Fibroblast of lung (primary cell): ENCODE data around the gene PRELID2. TPM values are rescaled to one million over a fixed set of nuclear protein-coding genes. Genes with fewer than 3 reads are reported as not detected.

Experiments used
- DNase-seq, 2 donors: peaks; one replicate each; pipeline versions ENCODE4 v3.0.0 to v3.0.0-alpha.2; 2010; ENCODE audit warnings: low read depth in 2 of 2
- H2AFZ ChIP-seq: 2 replicates; pipeline ENCODE4 v1.5.1; 2012; ENCODE audit warnings: low read length, control low read depth, inconsistent platforms
- H3K27ac ChIP-seq: 2 replicates; pipeline ENCODE4 v1.5.1; 2011; ENCODE audit warnings: low read length, control low read depth; ENCODE audit not compliant: insufficient read depth
- H3K27me3 ChIP-seq: 2 replicates; pipeline ENCODE4 v1.5.1; 2011; ENCODE audit warnings: mild to moderate bottlenecking, low read length; ENCODE audit not compliant: control insufficient read depth, insufficient read depth
- H3K36me3 ChIP-seq: 2 replicates; pipeline ENCODE4 v1.5.1; 2011; ENCODE audit warnings: low read length; ENCODE audit not compliant: control insufficient read depth, insufficient read depth
- H3K4me1 ChIP-seq: 2 replicates; pipeline ENCODE4 v1.5.1; 2011; ENCODE audit warnings: low read length; ENCODE audit not compliant: control insufficient read depth, insufficient read depth; ENCODE audit errors: extremely low read depth
- H3K4me2 ChIP-seq: 2 replicates; pipeline ENCODE4 v1.5.1; 2011; ENCODE audit warnings: low read length, control low read depth; ENCODE audit not compliant: insufficient read depth; ENCODE audit errors: extremely low read depth
- H3K4me3 ChIP-seq, 4 experiments: fragments of 200-600 bp in 1 of 4; sonication (generic) in 1 of 4; replicated peaks in 1 of 4; 2 replicates each; pipeline ENCODE4 v1.5.1; 2011 to 2016; ENCODE audit warnings: low read length in 4 of 4, low read depth in 3 of 4, mild to moderate bottlenecking in 3 of 4, control low read depth in 2 of 4, inconsistent platforms in 1 of 4, mixed read lengths in 1 of 4; ENCODE audit not compliant: insufficient read depth in 1 of 4; ENCODE audit errors: control extremely low read depth in 1 of 4
- H3K79me2 ChIP-seq: 2 replicates; pipeline ENCODE4 v1.5.1; 2012; ENCODE audit warnings: mild to moderate bottlenecking, low read length, inconsistent platforms; ENCODE audit not compliant: control insufficient read depth, insufficient read depth
- H3K9ac ChIP-seq: 2 replicates; pipeline ENCODE4 v1.5.1; 2011; ENCODE audit warnings: mild to moderate bottlenecking, low read length, control low read depth; ENCODE audit not compliant: insufficient read depth
- H3K9me3 ChIP-seq: 2 replicates; pipeline ENCODE4 v1.5.1; 2012; ENCODE audit warnings: low read depth, low read length; ENCODE audit not compliant: control insufficient read depth, insufficient read depth
- H4K20me1 ChIP-seq: 2 replicates; pipeline ENCODE4 v1.5.1; 2011; ENCODE audit warnings: low read length; ENCODE audit not compliant: control insufficient read depth, insufficient read depth; ENCODE audit errors: extremely low read depth
- CTCF ChIP-seq, 2 donors: IDR thresholded peaks in 1 of 2; conservative IDR thresholded peaks in 1 of 2; 1 replicate in 1 of 2; 2 replicates in 1 of 2; pipeline ENCODE4 v1.5.1; 2011 to 2012; ENCODE audit warnings: low read length in 2 of 2, control low read depth in 1 of 2, inconsistent platforms in 1 of 2, low read depth in 1 of 2, mild to moderate bottlenecking in 1 of 2
- EZH2 ChIP-seq: IDR thresholded peaks from 2 replicates; pipeline ENCODE4 v1.5.1; 2012; ENCODE audit warnings: low read length, control low read depth, mild to moderate bottlenecking; ENCODE audit errors: missing control alignments
- polyA plus RNA-seq, 2 donors: library from polyadenylated mRNA; depleted of rRNA in 1 of 2; stranded (reverse) in 1 of 2; unstranded in 1 of 2; fragments of >200 nt; gene quantifications; 2 replicates each; pipeline ENCODE4 v1.2.1, GENCODE V29; 2011 to 2012; ENCODE audit warnings: missing spikeins in 1 of 2
- total RNA-seq: library from RNA; depleted of rRNA; stranded (reverse); fragments of >200 nt; gene quantifications from 2 replicates; pipeline ENCODE4 v1.2.1, GENCODE V29; 2014

Gene PRELID2
- total and polyA plus RNA-seq, 2 donors (not counting 1 experiment from before 2014, with no cell fraction given), result 6.1 to 27.9 TPM

- TF ChIP-seq CTCF (conservative IDR thresholded peaks at IDR 0.05 in 1 of 2, IDR thresholded peaks at IDR 0.05 in 1 of 2; ENCODE audit: low read depth in 1 of 2, low read length in 2 of 2) (no peak), EZH2 (no peak)
- H3K36me3 ChIP-seq, result no peaks in the 10 kb centered on the region
- H3K4me1 ChIP-seq, result no peaks in the 10 kb centered on the region
- H3K9me3 ChIP-seq, result no peaks in the 10 kb centered on the region
- no peaks in the 10 kb centered on the region for H4K20me1 ChIP-seq
- H2AFZ ChIP-seq, result no peak overlapping the region
- no peaks in the 10 kb centered on the region for H3K79me2 ChIP-seq
- H3K4me3 ChIP-seq, result no peak overlapping the region
- no peak overlapping the region for H3K27ac ChIP-seq
- DNase-seq, result no peak
- no peaks in the 10 kb centered on the region for H3K27me3 ChIP-seq
- H3K9ac ChIP-seq, result no peak overlapping the region
- H3K4me2 ChIP-seq, result no peak overlapping the region
Measured at GRCh38 chr5:145743396-145744061, 91.6 kb downstream of the PRELID2 start.

DNA sequence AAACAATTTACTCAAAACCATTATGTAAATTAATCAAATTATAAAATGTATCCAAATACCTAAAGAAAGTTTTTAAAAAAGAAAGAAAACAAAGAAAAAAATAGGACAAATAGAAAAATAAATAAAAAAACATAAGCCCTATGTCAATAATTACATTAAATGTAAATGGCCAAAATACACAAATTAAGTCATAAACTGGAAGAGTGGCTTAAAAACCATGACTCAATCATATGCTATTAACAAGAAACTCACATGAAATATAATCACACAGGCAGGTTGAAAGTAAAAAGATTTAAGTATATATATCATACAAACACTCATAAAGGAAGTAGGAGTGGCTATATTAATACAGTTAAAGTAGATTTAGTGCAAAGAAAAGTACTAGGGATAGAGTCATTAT, 95.3 kb downstream of the PRELID2 start:
- no peak for DNase-seq
- no peak for TF ChIP-seq EZH2
- no peak for TF ChIP-seq CTCF (conservative IDR thresholded peaks at IDR 0.05 in 1 of 2, IDR thresholded peaks at IDR 0.05 in 1 of 2; ENCODE audit: low read depth in 1 of 2, low read length in 2 of 2)
- no peak overlapping the region for H3K4me2 ChIP-seq

DNA sequence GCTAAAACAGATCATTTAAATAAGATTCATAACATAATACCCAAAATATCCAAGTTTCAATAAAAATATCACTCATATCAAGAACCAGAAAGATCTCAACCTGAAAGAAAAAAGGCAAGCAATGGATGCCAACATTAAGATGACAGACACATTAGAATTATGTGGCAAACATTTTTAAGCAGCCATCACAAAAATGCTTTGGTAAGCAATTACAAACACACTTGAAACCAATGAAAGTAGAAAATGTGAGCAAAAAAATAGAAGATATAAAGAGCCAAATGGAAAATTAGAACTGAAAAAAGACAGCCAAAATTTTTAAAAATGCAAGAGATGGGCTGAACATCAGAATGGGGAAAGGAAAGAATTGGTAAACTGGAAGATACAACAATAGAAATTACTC, 96.9 kb downstream of the PRELID2 start:
- DNase-seq, result no peak

More for the DNA sequence above, 95.3 kb downstream of the PRELID2 start:
- Histone ChIP-seq H3K4me1 (no peaks in the 10 kb centered on the region), H2AFZ (no peak overlapping the region), H3K4me3 (no peak overlapping the region), H3K36me3 (no peaks in the 10 kb centered on the region), H3K9me3 (no peaks in the 10 kb centered on the region), H3K27ac (no peak overlapping the region), H3K79me2 (no peaks in the 10 kb centered on the region), H4K20me1 (no peaks in the 10 kb centered on the region), H3K27me3 (no peaks in the 10 kb centered on the region), H3K9ac (no peak overlapping the region)

More for the DNA sequence above, 96.9 kb downstream of the PRELID2 start:
- Histone ChIP-seq H3K9ac (no peak overlapping the region), H4K20me1 (no peaks in the 10 kb centered on the region), H3K27me3 (no peaks in the 10 kb centered on the region), H3K27ac (no peak overlapping the region), H3K4me3 (no peak overlapping the region), H3K36me3 (no peaks in the 10 kb centered on the region), H3K4me1 (no peaks in the 10 kb centered on the region), H3K4me2 (no peak overlapping the region), H3K79me2 (no peaks in the 10 kb centered on the region), H2AFZ (no peak overlapping the region), H3K9me3 (no peaks in the 10 kb centered on the region)
- TF ChIP-seq CTCF (conservative IDR thresholded peaks at IDR 0.05 in 1 of 2, IDR thresholded peaks at IDR 0.05 in 1 of 2; ENCODE audit: low read depth in 1 of 2, low read length in 2 of 2) (no peak), EZH2 (no peak)
